OCI-LY1 (cell line): ENCODE data around the gene C1orf122.

ENCODE experiments used
- H2AFZ ChIP-seq: fragments of 200-600 bp; sonication (generic), shearing (Covaris generic); 2 replicates; pipeline ENCODE4 v1.6.0; 2014; ENCODE audit warnings: antibody characterized with exemption, mild to moderate bottlenecking, low read length
- H3F3A ChIP-seq: fragments of 200-600 bp; sonication (generic), shearing (Covaris generic); 2 replicates; pipeline ENCODE4 v1.6.0; 2014; ENCODE audit warnings: mild to moderate bottlenecking, antibody characterized with exemption, low read length, moderate library complexity; ENCODE audit not compliant: insufficient read depth
- H3K27ac ChIP-seq: fragments of 200-600 bp; sonication (generic); 2 replicates; pipeline ENCODE4 v1.5.1; 2014; ENCODE audit warnings: low read length, mixed run types, mild to moderate bottlenecking, low read depth; ENCODE audit not compliant: poor library complexity, severe bottlenecking
- H3K27me3 ChIP-seq: fragments of 200-600 bp; sonication (generic); 2 replicates; pipeline ENCODE4 v1.6.0; 2014; ENCODE audit warnings: antibody characterized with exemption, mild to moderate bottlenecking, low read length, moderate library complexity; ENCODE audit not compliant: insufficient read depth
- H3K36me3 ChIP-seq: fragments of 200-600 bp; sonication (generic); 2 replicates; pipeline ENCODE4 v1.6.1; 2014; ENCODE audit warnings: mild to moderate bottlenecking, antibody characterized with exemption, low read length, moderate library complexity, mixed read lengths; ENCODE audit not compliant: insufficient read depth
- H3K4me1 ChIP-seq: fragments of 200-600 bp; sonication (generic); 2 replicates; pipeline ENCODE4 v1.5.1; 2014; ENCODE audit warnings: mild to moderate bottlenecking, low read length, moderate library complexity; ENCODE audit not compliant: insufficient read depth, severe bottlenecking
- H3K4me2 ChIP-seq: fragments of 200-600 bp; sonication (generic), shearing (Covaris generic); 2 replicates; pipeline ENCODE4 v1.6.1; 2014; ENCODE audit warnings: low read length
- H3K4me3 ChIP-seq: fragments of 200-600 bp; sonication (generic); 2 replicates; pipeline ENCODE4 v1.5.1; 2014; ENCODE audit warnings: low read length, low read depth, mild to moderate bottlenecking, mixed read lengths; ENCODE audit not compliant: poor library complexity, severe bottlenecking
- H3K79me2 ChIP-seq: fragments of 200-600 bp; shearing (Covaris generic); 2 replicates; pipeline ENCODE4 v1.6.1; 2016; ENCODE audit warnings: mixed run types, low read length, mixed read lengths; ENCODE audit not compliant: insufficient read depth
- H3K9ac ChIP-seq: fragments of 200-600 bp; sonication (generic), shearing (Covaris generic); 2 replicates; pipeline ENCODE4 v1.6.1; 2014; ENCODE audit warnings: mild to moderate bottlenecking, low read length, mixed read lengths
- H3K9me2 ChIP-seq: fragments of 200-600 bp; sonication (generic), shearing (Covaris generic); 2 replicates; pipeline ENCODE4 v1.6.1; 2014; ENCODE audit warnings: low read depth, mild to moderate bottlenecking, low read length, mixed read lengths
- H3K9me3 ChIP-seq: fragments of 200-600 bp; shearing (Covaris generic); 2 replicates; pipeline ENCODE4 v1.6.1; 2014; ENCODE audit warnings: low read length, mixed read lengths
- H4K20me1 ChIP-seq: fragments of 200-600 bp; sonication (generic), shearing (Covaris generic); 2 replicates; pipeline ENCODE4 v1.6.0; 2016; ENCODE audit warnings: mild to moderate bottlenecking, low read length; ENCODE audit not compliant: insufficient read depth
- CTCF ChIP-seq: fragments of 200-600 bp; sonication (generic), shearing (Covaris generic); IDR thresholded peaks from 2 replicates; pipeline ENCODE4 v1.5.1; 2017; ENCODE audit warnings: mild to moderate bottlenecking, antibody characterized with exemption, low read length, moderate library complexity, mixed read lengths
- EZH2 ChIP-seq: fragments of 200-600 bp; sonication (generic), shearing (Covaris generic); IDR thresholded peaks from 2 replicates; pipeline ENCODE4 v1.8.0; 2017; ENCODE audit warnings: borderline replicate concordance, mixed run types, mild to moderate bottlenecking, antibody characterized with exemption, low read length, moderate library complexity, mixed read lengths

C1orf122 gene

GRCh38 chr1:37846647-37847339, 39.2 kb downstream of the C1orf122 start:
- Histone ChIP-seq H3F3A (no peaks in the 10 kb centered on the region), H3K9ac (no peak overlapping the region), H3K9me3 (no peaks in the 10 kb centered on the region), H3K4me3 (no peak overlapping the region), H3K79me2 (peaks cover 12% of the 10 kb centered on the region), H3K27ac (no peak overlapping the region), H4K20me1 (no peaks in the 10 kb centered on the region), H3K4me1 (peaks cover 5% of the 10 kb centered on the region), H3K36me3 (peaks cover 24% of the 10 kb centered on the region; the same call in 1 of the 2 replicates), H3K4me2 (no peak overlapping the region), H2AFZ (no peak overlapping the region), H3K9me2 (no peaks in the 10 kb centered on the region), H3K27me3 (no peaks in the 10 kb centered on the region)
- no peak for TF ChIP-seq EZH2
- no peak for TF ChIP-seq CTCF

GRCh38 chr1:37849480-37849879, 41.9 kb downstream of the C1orf122 start:
- no peak overlapping the region for H3K9ac ChIP-seq
- H3K4me1 ChIP-seq = peaks cover 11% of the 10 kb centered on the region
- no peak overlapping the region for H3K4me3 ChIP-seq
- no peaks in the 10 kb centered on the region for H3K27me3 ChIP-seq
- no peaks in the 10 kb centered on the region for H3K9me2 ChIP-seq
- no peaks in the 10 kb centered on the region for H4K20me1 ChIP-seq
- no peak for TF ChIP-seq CTCF
- TF ChIP-seq EZH2 = no peak
- no peak overlapping the region for H3K27ac ChIP-seq
- peaks cover 32% of the 10 kb centered on the region; the same call in 1 of the 2 replicates for H3K36me3 ChIP-seq
- H3F3A ChIP-seq = no peaks in the 10 kb centered on the region
- peaks cover 12% of the 10 kb centered on the region for H3K79me2 ChIP-seq
- H2AFZ ChIP-seq = no peak overlapping the region
- H3K4me2 ChIP-seq = no peak overlapping the region
- no peaks in the 10 kb centered on the region for H3K9me3 ChIP-seq

- Histone ChIP-seq H3K9ac (no peak overlapping the region), H3K79me2 (peaks cover 12% of the 10 kb centered on the region), H2AFZ (no peak overlapping the region), H3K9me3 (no peaks in the 10 kb centered on the region), H3K4me1 (peaks cover 11% of the 10 kb centered on the region), H3K36me3 (peaks cover 41% of the 10 kb centered on the region; the same call in 1 of the 2 replicates), H3K9me2 (no peaks in the 10 kb centered on the region), H3K27me3 (no peaks in the 10 kb centered on the region), H4K20me1 (no peaks in the 10 kb centered on the region), H3K27ac (no peak overlapping the region), H3F3A (no peaks in the 10 kb centered on the region), H3K4me3 (no peak overlapping the region), H3K4me2 (no peak overlapping the region)
- TF ChIP-seq CTCF (no peak), EZH2 (no peak)
Observed at GRCh38 chr1:37850352-37850955, 42.9 kb downstream of the C1orf122 start.
